H9 (cell line): ENCODE data around the gene DUSP21. TPM values are rescaled to one million over a fixed set of nuclear protein-coding genes. Genes with fewer than 3 reads are reported as not detected.

Source experiments
- DNase-seq: peaks from one replicate; pipeline ENCODE4 v3.0.0-alpha.2; 2017
- H2AFZ ChIP-seq: one replicate; pipeline ENCODE4 v1.6.1; 2013; ENCODE audit warnings: mild to moderate bottlenecking, low read length, control low read depth, moderate library complexity
- H2AK5ac ChIP-seq: 2 replicates; pipeline ENCODE4 v1.6.1; 2013; ENCODE audit warnings: low read length, control low read depth, mixed read lengths; ENCODE audit not compliant: insufficient read length
- H2BK120ac ChIP-seq: one replicate; pipeline ENCODE4 v1.6.1; 2013; ENCODE audit warnings: low read depth, mild to moderate bottlenecking, low read length, control low read depth, inconsistent platforms; ENCODE audit not compliant: poor library complexity, severe bottlenecking
- H2BK12ac ChIP-seq: 2 replicates; pipeline ENCODE4 v1.6.1; 2013; ENCODE audit warnings: low read length, control low read depth, mixed read lengths, low read depth; ENCODE audit not compliant: insufficient read length
- H2BK15ac ChIP-seq: 2 replicates; pipeline ENCODE4 v1.6.1; 2013; ENCODE audit warnings: low read depth, low read length, control low read depth
- H2BK20ac ChIP-seq: one replicate; pipeline ENCODE4 v1.6.1; 2013; ENCODE audit warnings: low read depth, mild to moderate bottlenecking, low read length, control low read depth, inconsistent platforms; ENCODE audit not compliant: poor library complexity, severe bottlenecking
- H2BK5ac ChIP-seq: 2 replicates; pipeline ENCODE4 v1.6.1; 2013; ENCODE audit warnings: low read length, control low read depth, mixed read lengths; ENCODE audit not compliant: insufficient read length
- H3K14ac ChIP-seq: 2 replicates; pipeline ENCODE4 v1.6.1; 2013; ENCODE audit warnings: low read length, control low read depth; ENCODE audit not compliant: insufficient read depth
- H3K18ac ChIP-seq: 2 replicates; pipeline ENCODE4 v1.6.1; 2013; ENCODE audit warnings: low read depth, mild to moderate bottlenecking, mixed read lengths, low read length, control low read depth; ENCODE audit not compliant: insufficient read length
- H3K23ac ChIP-seq: 2 replicates; pipeline ENCODE4 v1.6.1; 2013; ENCODE audit warnings: low read length, control low read depth, mixed read lengths, low read depth; ENCODE audit not compliant: insufficient read length
- H3K23me2 ChIP-seq: 2 replicates; pipeline ENCODE4 v1.6.1; 2013; ENCODE audit warnings: low read depth, mild to moderate bottlenecking, mixed read lengths, low read length, control low read depth; ENCODE audit not compliant: insufficient read length, poor library complexity, severe bottlenecking
- H3K27ac ChIP-seq: 2 replicates; pipeline ENCODE4 v1.5.1; 2013; ENCODE audit warnings: low read length, control low read depth, mixed read lengths, low read depth; ENCODE audit not compliant: insufficient read length
- H3K27me3 ChIP-seq: 2 replicates; pipeline ENCODE4 v1.6.1; 2013; ENCODE audit warnings: low read length, control low read depth, inconsistent platforms; ENCODE audit not compliant: insufficient read depth
- H3K4ac ChIP-seq: 2 replicates; pipeline ENCODE4 v1.6.1; 2013; ENCODE audit warnings: low read depth, mild to moderate bottlenecking, control low read depth, inconsistent platforms, low read length, moderate library complexity
- H3K4me1 ChIP-seq: 2 replicates; pipeline ENCODE4 v1.6.1; 2013; ENCODE audit warnings: low read length, control low read depth, inconsistent platforms; ENCODE audit not compliant: insufficient read depth
- H3K4me2 ChIP-seq: 2 replicates; pipeline ENCODE4 v1.6.1; 2013; ENCODE audit warnings: low read length, control low read depth, mixed read lengths; ENCODE audit not compliant: insufficient read length, insufficient read depth
- H3K56ac ChIP-seq: 2 replicates; pipeline ENCODE4 v1.6.1; 2013; ENCODE audit warnings: low read depth, mild to moderate bottlenecking, mixed read lengths, low read length, control low read depth; ENCODE audit not compliant: insufficient read length
- H3K79me1 ChIP-seq: 2 replicates; pipeline ENCODE4 v1.6.1; 2013; ENCODE audit warnings: low read depth, mild to moderate bottlenecking, moderate library complexity, low read length, control low read depth, inconsistent platforms; ENCODE audit not compliant: insufficient read depth, poor library complexity, severe bottlenecking
- H3K79me2 ChIP-seq: 2 replicates; pipeline ENCODE4 v1.6.1; 2013; ENCODE audit warnings: low read length, control low read depth, inconsistent platforms; ENCODE audit not compliant: insufficient read depth
- H3K9ac ChIP-seq: 2 replicates; pipeline ENCODE4 v1.6.1; 2013; ENCODE audit warnings: low read length, control low read depth, mixed read lengths; ENCODE audit not compliant: insufficient read length; ENCODE audit errors: extremely low read depth
- H3K9me3 ChIP-seq: one replicate; pipeline ENCODE4 v1.6.1; 2013; ENCODE audit warnings: low read depth, low read length, inconsistent platforms; ENCODE audit not compliant: control insufficient read depth
- H3T11ph ChIP-seq: one replicate; pipeline ENCODE4 v1.6.1; 2013; ENCODE audit warnings: mild to moderate bottlenecking, low read length, control low read depth, inconsistent platforms
- H4K20me1 ChIP-seq: one replicate; pipeline ENCODE4 v1.6.1; 2013; ENCODE audit not compliant: control insufficient read depth, insufficient read length, insufficient read depth
- H4K5ac ChIP-seq: 2 replicates; pipeline ENCODE4 v1.6.1; 2013; ENCODE audit warnings: low read depth, mild to moderate bottlenecking, mixed read lengths, low read length, control low read depth; ENCODE audit not compliant: insufficient read length
- H4K8ac ChIP-seq: replicated peaks from 2 replicates; pipeline ENCODE4 v1.6.1; 2013; ENCODE audit warnings: low read length, control low read depth, mixed read lengths, low read depth; ENCODE audit not compliant: insufficient read length
- H4K91ac ChIP-seq: 2 replicates; pipeline ENCODE4 v1.6.1; 2013; ENCODE audit warnings: low read depth, mild to moderate bottlenecking, moderate library complexity, mixed read lengths, low read length, control low read depth; ENCODE audit not compliant: insufficient read length
- H3K27ac Mint-ChIP-seq, 3 experiments: 2 replicates in 2 of 3; 3 replicates in 1 of 3; pipeline ENCODE4 v1.8.0; 2020 to 2021; ENCODE audit warnings: mixed read lengths in 3 of 3, mild to moderate bottlenecking in 1 of 3, moderate library complexity in 1 of 3
- H3K27me3 Mint-ChIP-seq: 2 replicates; pipeline ENCODE4 v1.8.0; 2021; ENCODE audit warnings: low read depth, mild to moderate bottlenecking, moderate library complexity, mixed read lengths
- H3K36me3 Mint-ChIP-seq, 3 experiments: 2 replicates in 2 of 3; 3 replicates in 1 of 3; pipeline ENCODE4 v1.8.0; 2020 to 2021; ENCODE audit warnings: low read depth in 3 of 3, mixed read lengths in 3 of 3; ENCODE audit not compliant: insufficient read depth in 1 of 3
- H3K4me1 Mint-ChIP-seq, 2 experiments: 2 replicates each; pipeline ENCODE4 v1.8.0; 2020; ENCODE audit warnings: mixed read lengths in 2 of 2
- H3K4me3 Mint-ChIP-seq, 2 experiments: 2 replicates in 1 of 2; 3 replicates in 1 of 2; pipeline ENCODE4 v1.8.0; 2020 to 2021; ENCODE audit warnings: mild to moderate bottlenecking in 2 of 2, mixed read lengths in 2 of 2, moderate library complexity in 1 of 2
- H3K9me3 Mint-ChIP-seq, 2 experiments: 2 replicates in 1 of 2; 3 replicates in 1 of 2; pipeline ENCODE4 v1.8.0; 2020; ENCODE audit warnings: mild to moderate bottlenecking in 2 of 2, mixed read lengths in 2 of 2, moderate library complexity in 1 of 2
- WGBS: extraction: QIAGEN DNeasy Blood & Tissue Kit; methylation state at CpG from one replicate; pipeline ENCODE4 v1.1.7; 2013; ENCODE audit warnings: missing lambda C conversion rate, low lambda C conversion rate, mixed read lengths; ENCODE audit not compliant: insufficient read length; ENCODE audit errors: extremely low coverage; 5-methylcytosine and 5-hydroxymethylcytosine counted together
- long read RNA-seq: library from polyadenylated mRNA; unstranded; transcript quantifications from one replicate; pipeline ENCODE4 v2.0.0, GENCODE V29; 2020
- total RNA-seq: library from RNA; stranded (reverse); gene quantifications from 2 replicates; pipeline ENCODE4 v1.2.1, GENCODE V29; 2021
- TF ChIP-seq, protein P1 (sequence below): fragments of 200-600 bp; sonication (generic); conservative IDR thresholded peaks from 3 replicates; pipeline ENCODE4 v1.8.0; 2021; ENCODE audit warnings: antibody characterized with exemption, mild to moderate bottlenecking

The DUSP21 gene
- not detected in 2 replicates for total RNA-seq
- long read RNA-seq = 0 reads

DNA sequence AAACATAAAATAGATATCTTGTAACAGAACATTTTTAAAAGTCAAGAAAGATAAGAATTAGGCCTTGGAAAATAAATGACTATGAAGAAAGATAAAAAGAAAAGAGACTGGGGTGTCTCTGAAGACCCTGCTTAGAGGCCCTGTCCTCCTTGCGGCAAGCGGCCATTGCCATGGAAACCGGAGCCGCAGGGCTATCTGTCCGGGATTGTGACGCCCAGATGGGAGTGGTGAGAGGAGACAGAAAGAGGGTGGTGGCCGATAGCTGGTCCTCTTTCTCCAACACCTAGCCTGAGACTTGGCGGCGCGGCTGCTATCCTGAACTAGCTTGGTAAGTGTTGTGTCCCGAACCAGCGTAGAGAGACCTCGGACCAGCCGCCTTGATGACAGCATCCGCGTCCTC lies at the start of gene DUSP21:
TSS of gene DUSP21 (plus strand) at position 269 of the 400 bp plus-strand sequence. CDS start at position 381, 112 bp downstream.
- no peak within 1 kb of the TSS for H3K27ac ChIP-seq
- no peaks in the 10 kb centered on the region; a peak in 2 of 7 replicates for H3K36me3 Mint-ChIP-seq
- H2AK5ac ChIP-seq = no peak within 1 kb of the TSS
- H3K27me3 Mint-ChIP-seq = no peaks in the 10 kb centered on the region
- H3K56ac ChIP-seq = no peak within 1 kb of the TSS
- no peak within 1 kb of the TSS for H3K18ac ChIP-seq
- H4K5ac ChIP-seq = no peak within 1 kb of the TSS
- no peaks in the 10 kb centered on the region for H3K27me3 ChIP-seq
- no peak for DNase-seq
- H3K23me2 ChIP-seq = no peaks in the 10 kb centered on the region
- H2BK15ac ChIP-seq = no peak within 1 kb of the TSS
- no peak within 1 kb of the TSS for H2AFZ ChIP-seq
- no peak within 1 kb of the TSS for H2BK5ac ChIP-seq
- no peak within 1 kb of the TSS for H2BK12ac ChIP-seq
- no peak within 1 kb of the TSS for H3K14ac ChIP-seq
- peaks cover 70 to 72% of the 10 kb centered on the region in 2 experiments for H3K9me3 Mint-ChIP-seq
- no peak within 1 kb of the TSS for H2BK20ac ChIP-seq
- H3K79me2 ChIP-seq = no peaks in the 10 kb centered on the region
- H3K4me3 Mint-ChIP-seq = no peak within 1 kb of the TSS
- no peak within 1 kb of the TSS for H4K8ac ChIP-seq
- H3K4me1 ChIP-seq = no peaks in the 10 kb centered on the region
- no peaks in the 10 kb centered on the region for H3K79me1 ChIP-seq
- H3K23ac ChIP-seq = no peak within 1 kb of the TSS
- no peak within 1 kb of the TSS for H2BK120ac ChIP-seq
- no peaks in the 10 kb centered on the region for H4K20me1 ChIP-seq
- H3K4me2 ChIP-seq = no peak within 1 kb of the TSS
- no peaks in the 10 kb centered on the region for H3K4me1 Mint-ChIP-seq
- TF ChIP-seq, protein P1, sequence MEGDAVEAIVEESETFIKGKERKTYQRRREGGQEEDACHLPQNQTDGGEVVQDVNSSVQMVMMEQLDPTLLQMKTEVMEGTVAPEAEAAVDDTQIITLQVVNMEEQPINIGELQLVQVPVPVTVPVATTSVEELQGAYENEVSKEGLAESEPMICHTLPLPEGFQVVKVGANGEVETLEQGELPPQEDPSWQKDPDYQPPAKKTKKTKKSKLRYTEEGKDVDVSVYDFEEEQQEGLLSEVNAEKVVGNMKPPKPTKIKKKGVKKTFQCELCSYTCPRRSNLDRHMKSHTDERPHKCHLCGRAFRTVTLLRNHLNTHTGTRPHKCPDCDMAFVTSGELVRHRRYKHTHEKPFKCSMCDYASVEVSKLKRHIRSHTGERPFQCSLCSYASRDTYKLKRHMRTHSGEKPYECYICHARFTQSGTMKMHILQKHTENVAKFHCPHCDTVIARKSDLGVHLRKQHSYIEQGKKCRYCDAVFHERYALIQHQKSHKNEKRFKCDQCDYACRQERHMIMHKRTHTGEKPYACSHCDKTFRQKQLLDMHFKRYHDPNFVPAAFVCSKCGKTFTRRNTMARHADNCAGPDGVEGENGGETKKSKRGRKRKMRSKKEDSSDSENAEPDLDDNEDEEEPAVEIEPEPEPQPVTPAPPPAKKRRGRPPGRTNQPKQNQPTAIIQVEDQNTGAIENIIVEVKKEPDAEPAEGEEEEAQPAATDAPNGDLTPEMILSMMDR = no peak
- H3K9ac ChIP-seq = no peak within 1 kb of the TSS
- peaks cover 42% of the 10 kb centered on the region for H3K9me3 ChIP-seq
- H4K91ac ChIP-seq = no peak within 1 kb of the TSS
- no CpG with 5 or more reads among the region's 16 CpGs for WGBS
- no peak within 1 kb of the TSS for H3K4ac ChIP-seq
- no peak within 1 kb of the TSS for H3K27ac Mint-ChIP-seq
- no peak within 1 kb of the TSS for H3T11ph ChIP-seq
